ENCODE results near the gene WDR18.

DNA sequence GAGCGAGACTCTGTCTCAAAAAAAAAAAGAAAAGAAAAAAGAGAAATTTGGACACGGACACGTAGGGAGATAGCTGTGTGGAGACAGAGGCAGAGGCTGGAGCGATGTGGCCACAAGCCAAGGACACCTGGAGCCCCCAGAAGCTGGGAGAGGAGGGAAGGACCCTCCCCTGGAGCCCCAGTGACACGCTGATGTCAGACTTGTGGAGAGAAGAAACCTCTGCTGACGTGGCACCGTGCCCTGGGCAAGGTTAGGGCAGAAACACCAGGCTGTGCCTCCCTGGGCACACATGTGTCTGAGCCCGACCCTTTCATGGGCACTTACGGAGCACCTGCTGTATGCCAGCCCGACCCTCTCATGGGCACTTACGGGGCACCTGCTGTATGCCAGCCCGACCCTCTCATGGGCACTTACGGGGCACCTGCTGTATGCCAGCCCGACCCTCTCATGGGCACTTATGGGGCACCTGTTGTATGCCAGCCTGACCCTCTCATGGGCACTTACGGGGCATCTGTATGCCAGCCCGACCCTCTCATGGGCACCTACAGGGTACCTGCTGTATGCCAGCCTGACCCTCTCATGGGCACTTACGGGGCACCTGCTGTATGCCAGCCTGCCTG is 40.5 kb upstream of the WDR18 start:
- TF ChIP-seq CTCF (IDR thresholded peaks at IDR 0.05; ENCODE audit: insufficient read depth, low read depth, low read length) (no peak), EZH2 (IDR thresholded peaks at IDR 0.05; ENCODE audit: insufficient read depth, low read length) (no peak)
